GM18505 (cell line): ENCODE data around the gene FBLN7.

Experiments
- ATAC-seq: cut with Tn5 transposase; IDR thresholded peaks from one replicate; pipeline ENCODE4 v1.9.1; 2021; ENCODE audit not compliant: unreplicated experiment
- POLR2A ChIP-seq: IDR thresholded peaks from 4 replicates; pipeline ENCODE4 v1.6.1; 2011; ENCODE audit warnings: borderline replicate concordance; ENCODE audit not compliant: insufficient read depth, insufficient read length; ENCODE audit errors: extremely low read depth

Gene FBLN7

DNA sequence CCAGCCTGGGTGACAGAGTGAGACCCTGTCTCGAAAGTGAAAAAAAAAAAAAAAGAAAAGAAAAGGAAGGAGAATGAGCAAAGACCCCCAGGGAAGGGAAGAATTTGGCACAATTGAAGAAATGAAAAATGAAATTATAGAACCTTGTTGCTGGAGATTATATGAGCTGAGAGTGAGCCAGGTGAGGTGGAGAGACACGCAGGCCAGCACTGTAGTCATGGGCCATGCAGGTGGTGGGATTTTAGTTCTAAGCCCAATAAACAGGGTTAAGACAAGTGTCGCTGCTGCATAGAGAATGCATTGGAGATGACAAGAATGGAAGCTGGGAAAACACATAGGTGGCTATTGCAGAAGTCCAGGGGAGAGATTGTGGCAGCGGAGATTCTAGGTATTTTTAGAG, 32.3 kb downstream of the FBLN7 start:
- TF ChIP-seq POLR2A, result no peak
- no peak for ATAC-seq

DNA sequence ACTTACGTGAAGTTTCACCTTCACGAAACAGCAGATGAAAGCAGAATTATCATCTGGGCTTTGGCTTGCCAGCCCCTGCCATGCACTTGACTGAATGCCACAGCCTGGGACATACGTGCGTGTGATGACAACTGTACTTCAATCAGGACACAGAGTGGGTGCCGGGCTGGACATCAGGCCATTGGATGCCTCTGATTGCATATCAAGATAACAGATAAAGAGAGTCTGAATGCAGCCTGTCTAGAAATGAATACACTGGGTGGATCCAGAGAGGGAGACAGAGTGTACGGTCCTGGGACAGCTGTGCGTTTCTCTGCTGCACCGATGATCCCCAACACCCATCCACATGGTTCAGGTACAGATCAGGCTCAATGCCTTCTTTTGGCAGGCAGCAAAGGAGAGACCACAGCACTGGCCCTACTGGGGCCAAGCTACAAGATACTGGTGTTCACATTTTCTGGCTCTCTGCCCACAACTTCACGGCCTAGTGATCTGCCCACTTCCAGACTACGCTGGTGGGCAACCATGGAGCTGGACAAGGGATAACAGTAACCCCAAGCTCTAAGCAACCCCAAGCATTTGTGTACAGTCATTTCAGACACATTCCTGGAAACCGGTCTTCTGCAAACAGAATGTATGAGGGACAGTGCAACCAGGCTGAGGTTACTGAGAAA, 35.6 kb downstream of the FBLN7 start:
- ATAC-seq, result no peak
- no peak for TF ChIP-seq POLR2A

DNA sequence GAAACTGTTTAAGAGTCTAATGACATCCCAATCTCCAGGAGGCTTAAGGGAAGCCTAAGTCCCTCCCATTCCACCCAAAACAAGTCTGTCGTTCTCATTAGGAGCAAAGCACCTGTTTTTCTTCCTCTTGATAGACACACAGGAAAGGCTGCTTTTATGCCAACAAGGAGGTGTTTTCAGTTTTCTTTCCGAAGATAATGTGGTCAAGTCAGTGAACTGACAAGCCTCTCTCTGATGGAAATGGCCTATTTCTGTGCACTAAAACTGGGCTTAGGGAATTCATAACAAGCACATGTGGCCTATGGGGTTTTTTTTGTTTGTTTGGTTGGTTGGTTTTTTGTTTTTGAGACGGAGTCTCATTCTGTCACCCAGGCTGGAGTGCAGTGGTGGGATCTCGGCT, 36.2 kb downstream of the FBLN7 start:
- no peak for TF ChIP-seq POLR2A
- ATAC-seq, result no peak

DNA sequence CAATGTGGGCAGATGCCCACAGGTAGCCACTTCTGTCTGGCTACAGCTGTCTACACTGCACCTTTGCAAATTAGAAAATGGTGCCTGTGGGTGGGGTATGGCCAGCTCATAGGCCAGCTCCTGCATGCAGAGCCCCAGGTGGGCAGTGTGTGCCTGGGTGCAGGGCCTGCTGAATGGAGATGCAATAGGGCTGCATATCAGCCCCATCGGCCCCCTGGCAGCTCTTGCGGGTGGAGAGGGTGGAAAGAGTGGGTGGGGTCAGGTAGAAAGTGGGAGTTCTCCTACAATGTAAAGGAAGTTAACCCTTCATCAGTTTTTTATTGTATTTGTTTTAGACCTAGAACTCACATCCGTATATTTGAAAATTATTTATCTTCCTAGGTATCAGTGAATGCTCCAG, 37.1 kb downstream of the FBLN7 start:
- TF ChIP-seq POLR2A, result no peak
- ATAC-seq, result no peak

DNA sequence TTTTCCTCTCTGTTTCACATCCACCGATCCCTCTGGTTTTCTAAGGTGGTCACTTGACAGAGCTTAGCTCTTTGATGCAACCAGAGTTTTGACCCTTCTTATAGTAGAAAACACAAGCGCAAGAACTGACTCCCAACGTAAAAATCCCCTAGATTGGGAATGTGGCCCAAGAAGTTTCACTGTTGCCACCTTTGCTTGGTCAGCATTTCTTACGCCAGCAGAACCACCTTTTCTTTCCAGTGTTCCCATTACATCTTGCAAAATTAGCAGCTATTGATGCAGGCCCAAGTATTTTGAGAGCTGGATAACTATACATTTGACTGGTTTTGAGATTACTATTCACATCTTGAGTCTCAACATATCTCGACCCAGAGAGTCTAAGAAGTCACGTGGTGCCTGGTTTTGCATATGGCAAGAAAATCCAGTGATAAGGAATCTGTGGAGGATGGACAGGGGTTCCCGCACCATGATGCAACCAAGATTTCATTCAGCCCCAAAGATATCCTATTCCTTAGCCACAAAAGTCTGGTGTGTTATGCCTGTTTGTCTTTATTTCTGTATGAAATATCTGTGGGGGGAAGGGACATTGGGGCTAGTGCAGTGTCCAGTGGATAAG, 37.9 kb downstream of the FBLN7 start:
- no peak for TF ChIP-seq POLR2A
- no peak for ATAC-seq

DNA sequence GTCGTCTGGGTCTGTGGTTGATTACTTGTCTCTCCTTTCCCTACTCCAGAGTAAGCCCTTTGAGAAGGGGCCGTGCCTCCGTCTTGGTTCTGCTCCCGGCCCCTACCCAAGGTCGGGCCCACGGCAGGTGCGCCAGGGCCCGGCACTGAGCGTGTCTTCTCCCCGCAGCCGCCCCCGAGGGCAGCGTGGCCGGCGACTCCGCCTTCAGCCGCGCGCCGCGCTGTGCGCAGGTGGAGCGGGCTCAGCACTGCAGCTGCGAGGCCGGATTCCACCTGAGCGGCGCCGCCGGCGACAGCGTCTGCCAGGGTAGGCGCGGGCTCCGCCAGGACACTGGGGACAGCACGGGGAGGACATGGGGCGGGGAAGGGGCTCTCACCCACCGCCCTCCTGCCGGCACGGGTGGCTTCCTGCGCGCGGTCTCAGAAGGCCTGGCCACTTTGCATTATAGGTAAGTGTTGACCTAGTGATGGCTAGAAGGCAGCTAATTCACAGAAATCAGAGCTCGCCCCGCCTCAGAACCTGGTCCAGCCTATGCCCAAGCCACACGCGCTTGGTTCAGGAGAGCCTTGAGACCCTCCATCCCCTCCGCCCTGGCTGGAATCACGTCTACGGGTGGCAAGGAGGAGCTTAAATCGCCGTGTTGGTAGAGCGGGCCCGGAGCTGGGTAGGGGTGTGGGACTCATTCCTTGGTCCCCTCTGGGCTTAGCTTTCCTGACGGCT, 43.5 kb downstream of the FBLN7 start:
- no peak for ATAC-seq
- TF ChIP-seq POLR2A, result no peak

DNA sequence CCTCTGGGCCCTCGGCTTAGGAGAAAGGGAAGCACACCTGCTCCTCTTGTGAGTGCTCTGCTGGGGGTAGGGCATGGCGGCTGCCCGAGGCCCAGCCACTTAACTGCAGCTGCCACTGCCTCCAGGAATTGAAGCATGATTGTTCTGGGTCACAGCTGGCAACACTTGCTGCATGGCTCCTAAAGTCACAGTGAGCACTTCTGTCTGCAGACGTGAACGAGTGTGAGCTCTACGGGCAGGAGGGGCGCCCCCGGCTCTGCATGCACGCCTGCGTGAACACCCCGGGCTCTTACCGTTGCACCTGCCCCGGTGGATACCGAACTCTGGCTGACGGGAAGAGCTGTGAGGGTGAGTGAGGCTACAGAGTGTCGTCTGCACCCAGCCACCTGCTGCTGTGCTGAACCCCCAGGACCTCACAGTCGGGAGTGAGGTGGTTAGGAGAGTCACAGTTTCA, 44.4 kb downstream of the FBLN7 start:
- no peak for TF ChIP-seq POLR2A
- ATAC-seq, result no peak

DNA sequence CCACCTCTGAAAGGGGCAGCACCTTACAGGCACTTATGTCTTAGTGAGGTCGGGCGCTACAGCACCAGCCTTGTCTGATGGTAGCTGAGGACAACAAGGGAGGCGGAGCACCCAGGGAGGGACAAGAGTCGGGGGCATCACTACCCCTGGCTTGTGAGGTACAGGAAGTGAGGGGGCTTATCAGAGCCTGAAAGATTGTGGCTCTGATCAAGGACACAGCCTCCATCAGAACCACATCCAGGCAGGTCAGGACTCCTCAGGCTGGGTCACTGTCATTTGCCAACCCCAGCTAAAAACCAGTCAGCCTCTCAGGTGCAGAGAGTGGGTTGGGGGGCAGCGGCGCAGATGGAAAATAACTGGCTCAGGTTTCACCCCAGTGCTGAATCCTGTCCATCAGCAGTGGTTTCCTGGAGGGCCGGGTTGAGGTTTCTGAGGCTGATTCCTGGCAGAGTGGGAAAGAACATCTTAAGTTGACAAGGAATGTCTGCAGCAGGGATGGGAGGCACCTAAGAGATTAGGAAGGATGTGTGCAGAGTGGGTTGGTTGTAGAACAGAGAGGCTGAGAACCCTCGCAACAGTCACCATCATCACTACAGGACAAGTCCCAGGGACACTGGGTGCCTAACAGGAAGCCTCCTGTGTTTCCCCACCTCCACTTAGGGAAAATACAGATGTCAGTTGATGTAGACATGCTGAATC, 45.3 kb downstream of the FBLN7 start:
- no peak for TF ChIP-seq POLR2A
- ATAC-seq, result no peak

DNA sequence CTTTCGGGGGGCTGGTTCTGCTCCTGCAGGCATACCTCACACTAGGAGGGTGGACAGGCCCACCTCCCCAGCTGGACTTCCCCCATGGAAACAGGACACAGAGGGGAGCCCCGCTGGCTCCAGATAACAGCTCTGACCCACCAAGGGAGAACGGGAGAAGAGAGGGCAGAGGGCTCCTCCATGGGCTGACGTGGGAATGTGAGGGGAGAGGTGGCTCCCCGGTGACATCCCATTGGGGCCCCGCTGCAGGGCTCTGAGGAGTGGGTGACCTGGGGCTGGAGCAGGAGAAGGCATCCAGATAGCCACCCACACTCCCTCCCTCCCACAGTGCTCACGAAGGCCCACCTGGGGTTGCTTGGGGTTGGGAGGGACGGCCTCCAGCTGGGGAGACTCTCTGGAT, 45.9 kb downstream of the FBLN7 start:
- TF ChIP-seq POLR2A, result no peak
- no peak for ATAC-seq

DNA sequence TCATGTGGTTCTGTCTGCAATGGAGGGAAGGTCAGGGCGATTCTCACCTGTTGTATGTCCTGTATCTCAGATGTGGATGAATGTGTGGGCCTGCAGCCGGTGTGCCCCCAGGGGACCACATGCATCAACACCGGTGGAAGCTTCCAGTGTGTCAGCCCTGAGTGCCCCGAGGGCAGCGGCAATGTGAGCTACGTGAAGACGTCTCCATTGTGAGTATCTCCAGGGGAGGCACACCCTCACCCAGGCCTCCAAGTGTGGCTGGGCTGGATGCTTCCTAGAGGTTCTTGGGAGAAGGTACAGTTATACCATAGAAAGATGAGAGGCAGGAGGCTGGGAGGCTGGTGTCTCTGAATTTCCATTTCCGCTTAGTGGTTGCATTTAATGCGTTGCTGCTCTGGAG, 46.9 kb downstream of the FBLN7 start:
- no peak for ATAC-seq
- TF ChIP-seq POLR2A, result no peak

DNA sequence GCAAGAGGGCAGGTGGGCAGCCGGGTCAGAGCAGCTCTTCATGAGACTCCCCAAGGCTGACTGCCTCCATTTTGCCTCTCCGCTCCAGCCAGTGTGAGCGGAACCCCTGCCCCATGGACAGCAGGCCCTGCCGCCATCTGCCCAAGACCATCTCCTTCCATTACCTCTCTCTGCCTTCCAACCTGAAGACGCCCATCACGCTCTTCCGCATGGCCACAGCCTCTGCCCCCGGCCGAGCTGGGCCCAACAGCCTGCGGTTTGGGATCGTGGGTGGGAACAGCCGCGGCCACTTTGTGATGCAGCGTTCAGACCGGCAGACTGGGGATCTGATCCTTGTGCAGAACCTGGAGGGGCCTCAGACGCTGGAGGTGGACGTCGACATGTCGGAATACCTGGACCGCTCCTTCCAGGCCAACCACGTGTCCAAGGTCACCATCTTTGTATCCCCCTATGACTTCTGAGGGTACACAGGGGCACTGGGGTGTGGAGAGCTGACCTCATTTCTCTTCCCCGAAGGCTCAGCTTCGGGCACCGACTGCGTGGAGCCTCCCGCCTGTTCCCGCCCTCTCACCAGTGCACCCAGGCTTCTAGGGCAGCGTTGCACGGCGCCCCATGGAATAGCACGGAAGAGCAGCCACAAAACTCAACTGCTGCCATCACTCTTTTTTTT, 49.0 kb downstream of the FBLN7 start:
- ATAC-seq, result no peak
- no peak for TF ChIP-seq POLR2A

DNA sequence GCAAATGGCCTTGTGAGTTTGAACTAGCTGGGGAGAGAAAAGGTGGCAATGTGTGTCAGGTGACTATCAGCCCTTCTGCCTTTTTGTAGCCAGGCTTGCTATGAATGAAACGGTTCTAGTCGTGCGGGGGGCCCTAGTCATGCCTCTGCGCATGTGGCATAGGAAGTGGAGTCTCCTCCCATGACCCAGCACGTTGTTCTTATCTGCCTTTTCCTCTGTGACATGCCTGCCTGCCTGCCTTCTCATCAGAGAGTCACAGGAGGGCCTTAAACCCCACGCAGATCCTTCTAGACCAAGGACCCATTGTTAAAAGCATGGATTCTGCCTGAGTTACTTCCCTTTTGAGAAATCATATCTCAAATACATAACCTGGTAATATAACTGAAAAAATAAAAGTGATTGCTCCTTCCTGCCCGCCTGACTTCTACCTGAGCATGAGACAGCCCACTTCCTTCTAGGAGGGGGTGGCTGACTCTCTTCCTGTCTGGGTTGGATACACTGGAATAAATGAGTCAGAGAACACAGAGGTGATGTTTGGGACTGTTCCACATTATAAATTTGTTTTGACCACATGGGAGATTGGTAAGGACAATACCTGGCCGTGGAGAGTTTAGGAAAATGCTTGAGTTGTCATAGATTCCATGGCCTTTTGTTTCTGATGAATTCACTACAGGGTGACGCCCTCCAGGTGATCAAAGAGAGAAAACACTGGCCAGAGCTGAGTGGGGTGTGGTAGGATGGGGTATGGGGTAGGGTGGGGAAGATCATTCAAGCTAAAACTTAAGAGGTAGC, 49.8 kb downstream of the FBLN7 start:
- ATAC-seq, result no peak
- TF ChIP-seq POLR2A, result no peak

DNA sequence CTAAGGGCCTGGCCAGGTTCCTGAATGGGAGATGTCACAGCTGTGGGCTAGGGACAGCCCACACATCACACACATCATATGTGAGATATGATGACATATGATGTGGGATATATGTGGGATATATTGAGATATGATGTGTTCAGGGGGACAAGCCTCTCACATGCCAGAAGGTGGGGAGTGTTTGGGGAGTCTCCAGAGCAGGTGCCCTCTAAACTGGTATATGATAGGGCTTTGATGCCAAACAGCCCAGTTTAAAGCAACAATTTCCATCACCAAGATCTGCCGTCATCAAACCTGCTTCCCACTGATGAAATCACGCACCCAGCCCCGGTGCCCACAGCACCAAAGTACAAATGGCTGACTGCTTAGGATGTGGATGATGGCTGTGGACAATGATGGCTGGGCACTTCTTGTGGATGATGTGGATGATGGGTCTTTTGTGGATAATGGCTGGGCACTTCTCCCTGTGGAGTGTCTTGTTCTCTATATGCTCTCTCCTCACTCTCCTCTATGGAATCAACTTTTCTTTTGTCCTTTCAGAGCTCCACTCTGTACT, 50.9 kb downstream of the FBLN7 start:
- ATAC-seq, result no peak
- no peak for TF ChIP-seq POLR2A

DNA sequence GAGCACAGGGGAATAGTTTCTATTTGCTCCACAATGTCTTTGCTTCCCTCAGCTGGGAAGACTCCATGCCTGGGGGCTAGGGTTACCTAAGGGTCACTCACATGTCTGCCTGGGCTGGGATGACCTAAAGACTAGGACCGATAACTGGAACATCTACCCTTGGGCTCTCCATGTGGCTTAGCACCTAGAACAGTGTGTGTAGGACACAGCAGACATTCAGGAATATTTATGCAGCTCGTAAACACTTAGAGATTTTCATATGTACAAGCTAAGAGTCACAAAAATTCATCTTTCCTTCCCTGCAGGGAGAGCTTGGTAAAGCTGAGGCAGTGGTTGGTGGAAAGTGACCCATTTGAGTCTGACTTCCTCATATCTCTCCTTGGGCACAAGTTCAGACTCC, 55.8 kb downstream of the FBLN7 start:
- no peak for ATAC-seq

More for the DNA sequence above, 55.8 kb downstream of the FBLN7 start:
- no peak for TF ChIP-seq POLR2A
